ENCODE data around the gene IL21R.

Gene IL21R

DNA sequence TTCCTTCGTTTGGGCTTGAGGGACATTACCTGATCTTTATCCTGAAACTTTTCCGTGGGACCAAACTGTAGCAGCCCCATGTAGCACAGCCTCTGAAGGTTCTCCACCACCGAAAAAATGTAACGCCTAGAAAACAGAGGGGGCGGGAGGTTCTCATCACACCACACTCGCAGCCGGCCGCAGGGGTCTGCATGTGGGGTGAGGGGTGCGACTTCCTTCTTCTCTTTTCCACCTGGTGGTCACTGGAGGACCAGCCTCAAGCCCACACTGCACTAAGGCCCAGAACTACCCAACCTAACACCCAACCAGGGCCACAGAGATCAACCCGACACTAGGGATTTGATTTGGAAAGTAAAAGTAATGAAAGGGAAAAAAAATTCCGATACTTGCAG, 90.6 kb downstream of the IL21R start:
- no peak for DNase-seq

DNA sequence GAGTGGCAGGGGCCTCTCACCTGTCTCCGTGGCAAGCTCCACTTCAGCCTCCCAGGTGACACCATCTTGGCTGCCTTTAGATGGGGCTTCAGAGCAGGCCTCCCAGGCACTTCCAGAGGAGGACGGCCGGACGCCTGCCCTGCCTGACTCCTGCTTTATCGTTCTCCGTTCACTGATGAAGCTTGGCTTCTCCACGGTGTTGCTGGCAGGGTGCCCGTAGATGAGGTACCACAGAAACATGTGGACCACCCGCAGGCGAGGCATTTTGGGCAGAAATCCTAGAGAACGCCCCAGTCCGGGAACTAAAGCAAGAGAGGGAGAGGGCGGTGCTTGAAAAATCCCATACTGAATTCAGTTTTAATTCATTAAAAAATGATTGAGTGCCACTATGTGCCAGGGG, 93.2 kb downstream of the IL21R start:
- DNase-seq, result no peak

DNA sequence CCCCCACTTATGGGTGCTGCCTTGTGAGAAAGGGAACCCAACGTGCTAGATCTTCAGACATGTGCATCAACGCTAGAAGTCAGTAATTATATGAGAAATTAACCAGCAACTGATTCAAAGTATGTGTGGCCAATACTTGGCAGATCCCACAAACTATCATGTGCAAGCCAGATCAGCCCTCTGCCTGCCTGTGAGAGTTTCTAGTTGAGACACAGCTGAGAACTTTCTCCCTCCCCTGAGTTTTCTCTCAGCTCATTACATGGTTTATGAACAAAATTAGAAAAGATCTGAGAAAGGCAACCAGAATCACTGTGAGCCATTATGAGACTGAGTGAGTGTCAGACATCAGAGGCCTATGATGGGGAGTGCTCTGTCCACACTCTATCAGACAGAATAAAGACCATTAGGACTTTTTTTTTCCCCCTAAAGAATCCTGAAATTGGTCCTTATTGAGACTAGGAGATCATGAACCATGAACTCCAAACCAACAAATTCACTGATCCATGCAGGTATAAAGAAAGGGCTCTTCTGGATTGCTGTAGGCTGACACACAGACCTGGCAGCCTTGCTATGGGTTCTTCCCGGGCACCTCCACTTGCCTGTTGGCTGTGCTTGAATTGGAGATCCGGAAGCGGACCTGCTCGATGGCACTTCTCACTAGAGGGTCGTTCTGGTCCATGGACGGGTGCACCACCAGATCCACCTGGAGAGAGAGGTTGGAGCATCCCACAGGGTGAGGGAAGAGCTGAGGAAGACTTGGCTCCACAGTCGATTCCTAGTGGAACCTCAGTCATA, 96.3 kb downstream of the IL21R start:
- no peak for DNase-seq

DNA sequence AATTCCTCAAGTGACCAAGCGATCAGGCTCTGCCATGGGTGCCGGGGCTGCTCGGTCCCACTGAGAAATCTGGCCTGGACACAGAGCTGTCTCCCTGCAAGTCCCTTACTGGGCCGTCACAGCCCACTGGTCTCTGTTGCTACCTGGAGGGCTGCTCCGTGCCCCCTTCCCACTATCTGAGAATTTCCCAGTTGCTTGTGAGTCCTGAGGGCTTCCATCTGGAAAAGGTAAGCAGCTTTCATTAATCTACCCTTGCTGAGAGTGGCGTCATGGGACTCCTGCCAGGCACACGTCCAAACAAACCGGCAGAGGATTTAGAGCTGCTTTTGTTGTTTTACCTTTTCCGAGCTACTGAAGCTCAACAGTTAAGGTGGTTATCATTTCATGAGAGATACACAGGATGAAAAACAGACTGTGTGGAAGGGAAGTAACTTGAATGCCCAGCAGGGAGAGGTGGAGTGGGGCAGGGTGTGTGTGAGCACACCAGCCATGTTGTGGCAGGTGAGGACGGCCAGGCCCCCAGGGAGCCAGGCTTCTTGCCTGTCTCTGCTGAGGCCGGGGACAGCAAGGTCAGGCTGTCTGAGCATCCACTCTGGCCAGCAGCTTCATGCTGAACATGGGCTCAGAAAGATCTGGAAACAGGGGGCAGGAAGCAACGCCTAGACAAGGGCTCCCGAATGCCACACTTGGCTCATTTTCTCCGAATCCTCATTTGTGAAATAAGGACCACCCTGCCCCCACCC, 97.1 kb downstream of the IL21R start:
- DNase-seq, result no peak

DNA sequence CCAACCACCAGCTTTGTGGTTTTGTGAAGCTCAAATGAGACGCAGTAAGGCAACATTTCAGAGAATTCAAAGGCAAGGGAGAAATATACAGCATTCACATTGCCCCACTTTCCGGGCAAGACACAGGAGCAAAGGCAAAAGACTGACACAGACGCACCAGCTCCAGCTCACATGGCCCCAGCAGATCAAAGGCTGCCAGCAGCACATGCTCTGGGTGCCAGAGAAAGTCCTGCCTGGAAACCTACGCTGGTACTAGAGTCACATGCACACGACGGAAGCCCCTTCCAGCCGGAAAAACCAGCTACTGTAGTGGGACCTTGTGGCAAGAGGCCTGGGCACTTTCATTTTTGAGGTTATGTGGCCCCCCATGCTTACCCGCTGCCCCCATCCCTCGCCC, 97.7 kb downstream of the IL21R start:
- DNase-seq, result no peak

DNA sequence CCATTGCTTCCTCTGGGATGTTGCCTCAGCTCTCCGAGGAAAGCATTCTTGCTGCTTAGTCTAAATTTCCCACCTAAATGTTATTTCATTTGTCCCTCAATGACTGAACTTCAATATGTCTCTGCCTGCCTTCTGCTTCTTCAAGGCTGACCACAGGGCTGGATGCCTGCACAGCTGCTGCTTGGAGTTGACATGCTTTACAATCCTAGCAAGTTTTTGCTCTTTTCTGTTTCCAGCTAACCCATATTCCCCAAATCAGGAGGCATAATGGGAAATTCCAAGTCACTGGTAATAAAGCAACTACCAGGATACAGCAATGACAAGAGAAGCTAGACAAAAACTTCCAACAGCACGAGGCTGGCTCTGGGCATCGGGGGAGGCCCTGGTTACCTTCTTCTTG, 98.8 kb downstream of the IL21R start:
- DNase-seq, result no peak
